Vagina (tissue), 2 donors: ENCODE measurements around the gene GORAB. TPM values are rescaled to one million over a fixed set of nuclear protein-coding genes. Genes with fewer than 3 reads are reported as not detected.

Source experiments
- DNase-seq, 2 donors: peaks; one replicate each; pipeline ENCODE4 v3.0.0-alpha.2; 2017; ENCODE audit errors: extremely low spot score in 2 of 2
- H3K27ac ChIP-seq: fragments of 200-600 bp; sonication (generic); one replicate; pipeline ENCODE4 v1.5.1; 2019
- H3K27me3 ChIP-seq: fragments of 200-600 bp; sonication (generic); one replicate; pipeline ENCODE4 v1.5.1; 2019
- H3K36me3 ChIP-seq, 2 donors: fragments of 200-600 bp; sonication (generic); one replicate each; pipeline ENCODE4 v1.5.1; 2017 to 2019
- H3K4me1 ChIP-seq: fragments of 200-600 bp; sonication (generic); one replicate; pipeline ENCODE4 v1.5.1; 2019
- H3K4me3 ChIP-seq, 2 donors: fragments of 200-600 bp; sonication (generic); 1 replicate in 1 of 2; 2 replicates in 1 of 2; pipeline ENCODE4 v1.5.1; 2016 to 2019
- H3K9me3 ChIP-seq: fragments of 200-600 bp; sonication (generic); one replicate; pipeline ENCODE4 v1.5.1; 2019
- POLR2A ChIP-seq, 2 donors: fragments of 450-650 bp; IDR thresholded peaks; one replicate each; pipeline ENCODE4 v1.6.1; 2017; ENCODE audit warnings: antibody characterized with exemption in 2 of 2, mild to moderate bottlenecking in 2 of 2, moderate library complexity in 2 of 2
- POLR2AphosphoS5 ChIP-seq, 2 donors: sonication (generic); formaldehyde crosslinking; IDR thresholded peaks; one replicate each; pipeline ENCODE4 v1.9.0; 2017; ENCODE audit warnings: antibody characterized with exemption in 2 of 2, mild to moderate bottlenecking in 2 of 2, low read depth in 1 of 2; ENCODE audit not compliant: insufficient read depth in 1 of 2
- intact Hi-C: fragments of 100-400 bp; cut with DNase I; formaldehyde crosslinking; loops from one replicate; pipeline ENCODE4 v1.15.1; 2023
- total RNA-seq: library from RNA; depleted of rRNA; stranded (reverse); fragments of >200 nt; gene quantifications from one replicate; pipeline ENCODE4 v1.2.3, GENCODE V29; 2016
- TF ChIP-seq, protein P1 (sequence below), 3 experiments: fragments of 450-650 bp in 2 of 3; fragments of 200-600 bp in 1 of 3; sonication (generic) in 1 of 3; IDR thresholded peaks; one replicate each; pipeline ENCODE4 v1.5.1; 2017 to 2019; ENCODE audit warnings: antibody characterized with exemption in 3 of 3, mild to moderate bottlenecking in 2 of 3, moderate library complexity in 2 of 3

GORAB gene
- total RNA-seq, 1 donor from 2014 or later, result 11.3 TPM

- intact Hi-C loops, result no loop called here
- no peaks in the 10 kb centered on the region for H3K27me3 ChIP-seq
- DNase-seq, result no peak
- no peak overlapping the region for H3K4me3 ChIP-seq
- no peak overlapping the region for H3K27ac ChIP-seq
- H3K9me3 ChIP-seq, result no peaks in the 10 kb centered on the region
- peaks cover 19% of the 10 kb centered on the region for H3K4me1 ChIP-seq
- TF ChIP-seq POLR2AphosphoS5 (IDR thresholded peaks at IDR 0.05; ENCODE audit: insufficient read depth in 1 of 2, low read depth in 1 of 2), result no peak
- TF ChIP-seq, protein P1, sequence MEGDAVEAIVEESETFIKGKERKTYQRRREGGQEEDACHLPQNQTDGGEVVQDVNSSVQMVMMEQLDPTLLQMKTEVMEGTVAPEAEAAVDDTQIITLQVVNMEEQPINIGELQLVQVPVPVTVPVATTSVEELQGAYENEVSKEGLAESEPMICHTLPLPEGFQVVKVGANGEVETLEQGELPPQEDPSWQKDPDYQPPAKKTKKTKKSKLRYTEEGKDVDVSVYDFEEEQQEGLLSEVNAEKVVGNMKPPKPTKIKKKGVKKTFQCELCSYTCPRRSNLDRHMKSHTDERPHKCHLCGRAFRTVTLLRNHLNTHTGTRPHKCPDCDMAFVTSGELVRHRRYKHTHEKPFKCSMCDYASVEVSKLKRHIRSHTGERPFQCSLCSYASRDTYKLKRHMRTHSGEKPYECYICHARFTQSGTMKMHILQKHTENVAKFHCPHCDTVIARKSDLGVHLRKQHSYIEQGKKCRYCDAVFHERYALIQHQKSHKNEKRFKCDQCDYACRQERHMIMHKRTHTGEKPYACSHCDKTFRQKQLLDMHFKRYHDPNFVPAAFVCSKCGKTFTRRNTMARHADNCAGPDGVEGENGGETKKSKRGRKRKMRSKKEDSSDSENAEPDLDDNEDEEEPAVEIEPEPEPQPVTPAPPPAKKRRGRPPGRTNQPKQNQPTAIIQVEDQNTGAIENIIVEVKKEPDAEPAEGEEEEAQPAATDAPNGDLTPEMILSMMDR (IDR thresholded peaks at IDR 0.05), result no peak
- TF ChIP-seq POLR2A (IDR thresholded peaks at IDR 0.05), result no peak
- no peaks in the 10 kb centered on the region for H3K36me3 ChIP-seq
These were observed 35.2 kb downstream of the GORAB start for GRCh38 chr1:170567214-170567613.

DNA sequence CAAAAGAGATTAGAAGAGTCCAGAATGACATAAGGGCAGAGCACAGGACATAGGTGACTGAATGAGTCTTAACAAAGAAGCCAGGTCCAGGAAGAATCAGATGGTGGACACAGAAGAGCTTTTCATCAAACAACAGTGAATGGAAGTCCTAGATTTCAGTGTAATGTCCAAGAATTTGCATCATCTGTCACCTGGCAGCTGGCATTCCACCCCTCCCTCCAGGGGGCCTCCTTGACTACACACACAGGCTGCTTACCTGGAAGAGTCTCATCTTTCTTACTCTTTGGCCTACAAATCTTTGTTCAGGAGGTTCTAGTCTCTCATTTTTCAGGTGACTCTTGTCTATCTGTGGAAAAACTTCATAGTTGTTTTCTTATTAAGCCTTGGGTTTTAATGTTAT is 36.2 kb downstream of the GORAB start:
- no peak for DNase-seq
- no peaks in the 10 kb centered on the region for H3K27me3 ChIP-seq
- intact Hi-C loops, result no loop called here
- no peaks in the 10 kb centered on the region for H3K36me3 ChIP-seq
- no peak overlapping the region for H3K27ac ChIP-seq
- TF ChIP-seq POLR2A (IDR thresholded peaks at IDR 0.05) (no peak), POLR2AphosphoS5 (IDR thresholded peaks at IDR 0.05; ENCODE audit: insufficient read depth in 1 of 2, low read depth in 1 of 2) (no peak)
- TF ChIP-seq, protein P1 (IDR thresholded peaks at IDR 0.05), result no peak
- no peaks in the 10 kb centered on the region for H3K9me3 ChIP-seq
- H3K4me3 ChIP-seq, result no peak overlapping the region
- H3K4me1 ChIP-seq, result peaks cover 10% of the 10 kb centered on the region

DNA sequence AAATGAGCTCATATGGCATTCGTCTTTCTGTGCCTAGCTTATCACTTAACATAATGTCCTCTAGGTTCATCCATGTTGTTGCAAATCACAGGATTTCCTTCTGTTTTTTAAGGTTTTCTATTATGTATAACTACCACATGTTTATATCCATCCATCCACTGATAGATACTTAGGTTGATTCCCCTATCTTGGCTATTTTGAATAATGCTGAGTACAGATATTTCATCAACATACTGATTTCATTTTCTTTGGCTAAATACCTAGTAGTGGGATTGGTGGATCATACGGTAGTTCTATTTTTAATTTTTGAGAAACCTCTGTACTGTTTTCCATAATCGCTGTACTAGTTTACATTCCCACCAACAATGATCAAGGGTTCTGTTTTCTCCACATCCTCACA is 45.0 kb downstream of the GORAB start:
- Histone ChIP-seq H3K9me3 (no peaks in the 10 kb centered on the region), H3K4me3 (no peak overlapping the region), H3K27ac (no peak overlapping the region), H3K36me3 (no peaks in the 10 kb centered on the region), H3K27me3 (no peaks in the 10 kb centered on the region), H3K4me1 (no peaks in the 10 kb centered on the region)
- TF ChIP-seq POLR2A (IDR thresholded peaks at IDR 0.05) (no peak), POLR2AphosphoS5 (IDR thresholded peaks at IDR 0.05; ENCODE audit: insufficient read depth in 1 of 2, low read depth in 1 of 2) (no peak)
- TF ChIP-seq, protein P1 (IDR thresholded peaks at IDR 0.05), result no peak
- intact Hi-C loops, result no loop called here
- DNase-seq, result no peak

DNA sequence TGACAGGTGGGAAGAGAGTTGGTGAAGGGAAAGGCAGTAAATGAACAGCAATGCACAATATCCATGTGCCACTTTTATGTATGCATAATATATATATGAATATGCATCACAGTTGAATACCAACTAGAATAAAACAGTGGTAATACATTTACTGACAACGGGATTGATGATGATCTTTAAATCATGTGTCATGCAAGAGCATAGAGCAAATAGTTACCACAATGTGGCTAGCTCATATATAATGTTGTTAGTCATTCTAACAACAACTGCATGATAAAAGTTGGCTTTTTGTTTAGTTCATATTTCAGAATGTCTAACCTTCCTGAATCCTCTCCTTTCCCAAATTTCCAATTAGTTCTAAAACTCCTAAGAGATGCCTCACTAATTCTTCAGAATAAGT is 46.4 kb downstream of the GORAB start:
- DNase-seq, result no peak
- intact Hi-C loops, result no loop called here
- H3K27ac ChIP-seq, result no peak overlapping the region
- H3K36me3 ChIP-seq, result no peaks in the 10 kb centered on the region
- TF ChIP-seq POLR2AphosphoS5 (IDR thresholded peaks at IDR 0.05; ENCODE audit: insufficient read depth in 1 of 2, low read depth in 1 of 2) (no peak), POLR2A (IDR thresholded peaks at IDR 0.05) (no peak)
- TF ChIP-seq, protein P1 (IDR thresholded peaks at IDR 0.05), result no peak
- H3K27me3 ChIP-seq, result no peaks in the 10 kb centered on the region
- H3K9me3 ChIP-seq, result no peaks in the 10 kb centered on the region
- H3K4me3 ChIP-seq, result no peak overlapping the region
- no peaks in the 10 kb centered on the region for H3K4me1 ChIP-seq

DNA sequence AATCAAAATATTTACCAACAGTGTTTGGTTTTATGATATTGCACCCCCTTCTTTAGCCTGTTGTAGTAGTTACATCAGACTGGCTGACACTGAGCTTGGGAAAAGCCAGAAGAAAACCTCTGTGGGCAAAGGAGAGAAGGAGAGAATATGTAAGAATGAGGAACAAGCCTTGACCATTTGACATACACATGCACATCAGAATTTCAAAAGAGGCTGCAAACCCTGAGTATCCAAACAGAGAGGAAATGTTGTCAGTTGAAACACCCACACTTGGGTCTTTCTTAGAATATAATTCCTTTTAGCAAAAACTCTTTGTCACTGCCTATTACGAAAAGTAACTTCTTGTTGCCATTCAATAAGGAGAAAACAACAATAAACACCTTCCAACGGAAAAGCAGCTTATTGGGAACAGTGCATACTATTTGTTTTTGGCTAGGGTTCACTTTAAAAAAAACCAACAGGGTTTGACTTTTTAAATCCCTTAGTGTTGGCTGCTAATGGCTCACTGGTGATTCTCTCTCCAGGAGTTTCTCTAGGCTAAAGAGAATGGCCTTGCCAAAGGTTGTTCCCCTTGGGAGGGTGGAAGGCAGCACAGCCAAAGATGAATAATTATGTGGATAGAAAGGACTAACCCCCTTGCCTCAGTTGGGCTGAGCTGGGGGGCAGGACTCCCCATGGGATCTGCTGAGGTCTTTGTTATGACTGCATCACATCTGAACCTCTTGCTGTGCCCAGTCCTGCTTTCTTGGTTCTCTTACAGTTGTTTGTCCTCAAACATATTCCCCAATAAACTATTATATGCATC is 48.9 kb downstream of the GORAB start:
- no peaks in the 10 kb centered on the region for H3K36me3 ChIP-seq
- no peaks in the 10 kb centered on the region for H3K27me3 ChIP-seq
- H3K4me3 ChIP-seq, result no peak overlapping the region
- TF ChIP-seq POLR2AphosphoS5 (IDR thresholded peaks at IDR 0.05; ENCODE audit: insufficient read depth in 1 of 2, low read depth in 1 of 2), result no peak
- no peaks in the 10 kb centered on the region for H3K9me3 ChIP-seq
- intact Hi-C loops, result loop anchor here (10.0 kb wide), 1 partner anchor 46 kb away; the partner anchor contains the start of gene GORAB
- peaks cover 2% of the 10 kb centered on the region for H3K4me1 ChIP-seq
- DNase-seq, result no peak
- no peak overlapping the region for H3K27ac ChIP-seq
